H1 (cell line): ENCODE measurements around the gene CASD1. TPM values are rescaled to one million over a fixed set of nuclear protein-coding genes. Genes with fewer than 3 reads are reported as not detected.
A peak's percentile ranks its signal among the peaks of the same experiment; 100 is the strongest.

Source experiments
- CTCF ChIA-PET: fragments of 300-600 bp; sonication (Branson Sonifier 250); formaldehyde crosslinking; loops from one replicate; lab custom pipeline; 2021; ENCODE audit not compliant: partially characterized antibody; lab: Charles Lee
- POLR2A ChIA-PET: fragments of 300-600 bp; sonication (Branson Sonifier 250); formaldehyde crosslinking; loops from one replicate; lab custom pipeline; 2021; ENCODE audit warnings: inconsistent platforms; ENCODE audit not compliant: partially characterized antibody; lab: Charles Lee
- DNase-seq, 2 experiments: peaks; one replicate each; pipeline versions ENCODE4 v3.0.0 to v3.0.0-alpha.2; 2010 to 2022; ENCODE audit warnings: low spot score in 2 of 2, low read depth in 1 of 2, mixed read lengths in 1 of 2
- FAIRE-seq: peaks from 2 replicates; lab custom pipeline; 2011; peaks lifted over from hg19 to GRCh38; lab: Jason Lieb, UNC
- H2AFZ ChIP-seq: 2 replicates; pipeline ENCODE4 v1.8.1; 2012; ENCODE audit warnings: low read length, inconsistent platforms
- H2AK5ac ChIP-seq: 2 replicates; pipeline ENCODE4 v1.6.1; 2013; ENCODE audit warnings: low read depth, low read length
- H2BK120ac ChIP-seq: replicated peaks from 2 replicates; pipeline ENCODE3; 2013; ENCODE audit warnings: low read depth, low read length, inconsistent platforms
- H2BK12ac ChIP-seq: 2 replicates; pipeline ENCODE4 v1.6.1; 2013; ENCODE audit warnings: low read depth, low read length
- H2BK15ac ChIP-seq: 2 replicates; pipeline ENCODE4 v1.6.1; 2013; ENCODE audit warnings: low read length
- H2BK20ac ChIP-seq: 2 replicates; pipeline ENCODE4 v1.6.1; 2013; ENCODE audit warnings: low read length
- H2BK5ac ChIP-seq: 2 replicates; pipeline ENCODE4 v1.6.1; 2013; ENCODE audit warnings: low read depth, low read length
- H3K14ac ChIP-seq: 2 replicates; pipeline ENCODE4 v1.6.1; 2013; ENCODE audit warnings: inconsistent platforms; ENCODE audit not compliant: insufficient read length
- H3K18ac ChIP-seq: 2 replicates; pipeline ENCODE4 v1.6.1; 2013; ENCODE audit warnings: low read length; ENCODE audit errors: extremely low read depth
- H3K23ac ChIP-seq: 2 replicates; pipeline ENCODE4 v1.6.1; 2013; ENCODE audit warnings: inconsistent platforms; ENCODE audit not compliant: insufficient read length
- H3K23me2 ChIP-seq: 2 replicates; pipeline ENCODE4 v1.6.1; 2013; ENCODE audit warnings: low read depth, low read length
- H3K27ac ChIP-seq: 2 replicates; pipeline ENCODE4 v1.6.1; 2011; ENCODE audit warnings: low read depth, low read length, inconsistent platforms
- H3K27me3 ChIP-seq, 4 experiments: replicated peaks in 1 of 4; 1 replicate in 1 of 4; 2 replicates in 3 of 4; pipeline versions ENCODE4 v1.6.1 to v1.8.1; 2011 to 2013; ENCODE audit warnings: low read length in 3 of 4, mild to moderate bottlenecking in 3 of 4, inconsistent platforms in 2 of 4, mixed read lengths in 2 of 4, moderate library complexity in 1 of 4; ENCODE audit not compliant: control insufficient read depth in 3 of 4, insufficient read depth in 3 of 4; ENCODE audit errors: extremely low read depth in 1 of 4
- H3K36me3 ChIP-seq, 4 experiments: 2 replicates each; pipeline versions ENCODE4 v1.6.1 to v1.8.1; 2011 to 2013; ENCODE audit warnings: mild to moderate bottlenecking in 4 of 4, low read length in 3 of 4, moderate library complexity in 2 of 4, control low read depth in 1 of 4, inconsistent platforms in 1 of 4; ENCODE audit not compliant: insufficient read depth in 4 of 4, control insufficient read depth in 2 of 4
- H3K4ac ChIP-seq: replicated peaks from 2 replicates; pipeline ENCODE3; 2013; ENCODE audit warnings: low read length, low read depth, mixed read lengths, inconsistent platforms; ENCODE audit not compliant: insufficient read length
- H3K4me1 ChIP-seq, 4 experiments: replicated peaks in 1 of 4; 1 replicate in 1 of 4; 2 replicates in 3 of 4; pipeline versions ENCODE4 v1.6.1 to v1.8.1; 2011 to 2013; ENCODE audit warnings: low read length in 3 of 4, inconsistent platforms in 2 of 4, mixed read lengths in 1 of 4; ENCODE audit not compliant: insufficient read depth in 4 of 4, control insufficient read depth in 3 of 4
- H3K4me2 ChIP-seq, 2 experiments: 2 replicates each; pipeline versions ENCODE4 v1.6.1 to v1.8.1; 2011 to 2013; ENCODE audit warnings: low read depth in 2 of 2, low read length in 2 of 2, control low read depth in 1 of 2, inconsistent platforms in 1 of 2, mild to moderate bottlenecking in 1 of 2; ENCODE audit not compliant: insufficient read depth in 1 of 2
- H3K4me3 ChIP-seq, 4 experiments: fragments of 200-600, 300-600 bp in 1 of 4; sonication (generic), shearing (Covaris generic), sonication (Bioruptor Twin) in 1 of 4; 2 replicates each; pipeline versions ENCODE4 v1.5.1 to v1.8.1; 2011 to 2016; ENCODE audit warnings: low read length in 4 of 4, low read depth in 3 of 4, control low read depth in 2 of 4, inconsistent platforms in 2 of 4, mild to moderate bottlenecking in 2 of 4, mixed read lengths in 1 of 4, moderate library complexity in 1 of 4; ENCODE audit not compliant: insufficient read depth in 2 of 4; ENCODE audit errors: extremely low read depth in 1 of 4
- H3K56ac ChIP-seq: replicated peaks from 2 replicates; pipeline ENCODE3; 2013; ENCODE audit warnings: low read depth, mild to moderate bottlenecking, mixed read lengths, low read length, inconsistent platforms; ENCODE audit not compliant: insufficient read length
- H3K79me1 ChIP-seq: 2 replicates; pipeline ENCODE4 v1.6.1; 2013; ENCODE audit warnings: low read depth, low read length, control low read depth
- H3K79me2 ChIP-seq, 2 experiments: 2 replicates each; pipeline versions ENCODE4 v1.6.1 to v1.8.1; 2012 to 2013; ENCODE audit warnings: low read length in 2 of 2, mild to moderate bottlenecking in 2 of 2, inconsistent platforms in 1 of 2; ENCODE audit not compliant: insufficient read depth in 2 of 2, control insufficient read depth in 1 of 2
- H3K9ac ChIP-seq, 4 experiments: replicated peaks in 1 of 4; 1 replicate in 1 of 4; 2 replicates in 3 of 4; pipeline versions ENCODE4 v1.6.1 to v1.8.1; 2011 to 2013; ENCODE audit warnings: low read depth in 3 of 4, low read length in 3 of 4, control low read depth in 2 of 4, mild to moderate bottlenecking in 2 of 4, moderate library complexity in 2 of 4, inconsistent platforms in 1 of 4; ENCODE audit errors: extremely low read depth in 1 of 4
- H3K9me3 ChIP-seq, 2 experiments: 2 replicates each; pipeline versions ENCODE4 v1.6.1 to v1.8.1; 2012 to 2013; ENCODE audit warnings: mild to moderate bottlenecking in 2 of 2, moderate library complexity in 2 of 2, control low read depth in 1 of 2, inconsistent platforms in 1 of 2, low read depth in 1 of 2, low read length in 1 of 2, mixed read lengths in 1 of 2; ENCODE audit not compliant: insufficient read depth in 2 of 2
- H4K20me1 ChIP-seq, 2 experiments: replicated peaks in 1 of 2; 2 replicates each; pipeline versions ENCODE3 to v1.8.1; 2011 to 2013; ENCODE audit warnings: inconsistent platforms in 2 of 2, low read length in 2 of 2, mild to moderate bottlenecking in 1 of 2; ENCODE audit not compliant: insufficient read depth in 2 of 2, control insufficient read depth in 1 of 2
- H4K5ac ChIP-seq: 2 replicates; pipeline ENCODE4 v1.6.1; 2013; ENCODE audit warnings: low read length, low read depth, mixed read lengths, inconsistent platforms; ENCODE audit not compliant: insufficient read length
- H4K8ac ChIP-seq: 2 replicates; pipeline ENCODE4 v1.8.0; 2013; ENCODE audit warnings: mild to moderate bottlenecking, moderate library complexity, low read length, inconsistent platforms; ENCODE audit not compliant: insufficient read depth; ENCODE audit errors: extremely low read depth
- H4K91ac ChIP-seq: replicated peaks from 2 replicates; pipeline ENCODE3; 2013; ENCODE audit warnings: low read length, mixed read lengths, inconsistent platforms; ENCODE audit not compliant: insufficient read length
- CBX8 ChIP-seq: fragments of 300-800, 300-1000 bp; sonication (generic); IDR thresholded peaks from 2 replicates; pipeline ENCODE4 v1.7.1; 2016; ENCODE audit warnings: low read depth, low read length, borderline replicate concordance
- CHD1 ChIP-seq: IDR thresholded peaks from 2 replicates; pipeline ENCODE4 v1.6.1; 2012; ENCODE audit warnings: low read depth, low read length, improper control_type of control experiment
- EP300 ChIP-seq, 2 experiments: IDR thresholded peaks; 1 replicate in 1 of 2; 2 replicates in 1 of 2; pipeline ENCODE4 v1.6.1; 2011 to 2012; ENCODE audit warnings: low read depth in 2 of 2, low read length in 2 of 2, mild to moderate bottlenecking in 2 of 2, borderline replicate concordance in 1 of 2, inconsistent platforms in 1 of 2, moderate library complexity in 1 of 2
- GABPA ChIP-seq: IDR thresholded peaks from 2 replicates; pipeline ENCODE4 v1.6.1; 2011; ENCODE audit warnings: mild to moderate bottlenecking, low read length, moderate library complexity, borderline replicate concordance; ENCODE audit not compliant: insufficient read depth
- JUND ChIP-seq: IDR thresholded peaks from 2 replicates; pipeline ENCODE4 v1.6.1; 2011; ENCODE audit warnings: mild to moderate bottlenecking, improper control_type of control experiment, low read length
- POLR2A ChIP-seq, 2 experiments: IDR thresholded peaks; 1 replicate in 1 of 2; 2 replicates in 1 of 2; pipeline ENCODE4 v1.6.1; 2011; ENCODE audit warnings: low read depth in 2 of 2, low read length in 2 of 2, mild to moderate bottlenecking in 2 of 2; ENCODE audit errors: control extremely low read depth in 1 of 2
- RAD21 ChIP-seq, 2 experiments: IDR thresholded peaks in 1 of 2; conservative IDR thresholded peaks in 1 of 2; 2 replicates each; pipeline ENCODE4 v1.6.1; 2011; ENCODE audit warnings: low read depth in 2 of 2, low read length in 2 of 2, improper control_type of control experiment in 1 of 2, inconsistent platforms in 1 of 2, mild to moderate bottlenecking in 1 of 2, moderate library complexity in 1 of 2
- RXRA ChIP-seq: IDR thresholded peaks from 2 replicates; pipeline ENCODE4 v1.6.1; 2011; ENCODE audit warnings: low read depth, mild to moderate bottlenecking, low read length, moderate library complexity; ENCODE audit not compliant: insufficient read depth
- SP2 ChIP-seq: IDR thresholded peaks from 2 replicates; pipeline ENCODE4 v1.6.1; 2012; ENCODE audit warnings: mild to moderate bottlenecking, low read length, inconsistent platforms
- SP4 ChIP-seq: IDR thresholded peaks from 2 replicates; pipeline ENCODE4 v1.6.1; 2012; ENCODE audit warnings: low read length, inconsistent platforms
- WGBS, 2 experiments: shearing (Covaris generic) in 1 of 2; methylation state at CpG; one replicate each; pipeline versions ENCODE4 v1.1.6 to v1.1.7; 2013 to 2015; ENCODE audit warnings: low lambda C conversion rate in 2 of 2, mixed read lengths in 2 of 2, inconsistent platforms in 1 of 2, low coverage in 1 of 2, missing lambda C conversion rate in 1 of 2; ENCODE audit not compliant: insufficient replicate concordance in 2 of 2, insufficient coverage in 1 of 2, insufficient read length in 1 of 2; ENCODE audit errors: extremely low coverage in 1 of 2, missing lambda C conversion rate in 1 of 2; 5-methylcytosine and 5-hydroxymethylcytosine counted together
- long read RNA-seq, 2 experiments: library from RNA in 1 of 2; library from capped mRNA in 1 of 2; stranded (forward); transcript quantifications; one replicate each; pipeline ENCODE4 v2.0.0, GENCODE V29; 2021; ENCODE audit warnings: inconsistent platforms in 1 of 2
- polyA minus RNA-seq, 3 experiments: library from RNA; depleted of rRNA, polyadenylated mRNA; stranded (reverse); fragments of >200 nt; gene quantifications; 1 replicate in 2 of 3; 2 replicates in 1 of 3; pipeline ENCODE4 v1.2.3, GENCODE V29; 2011
- polyA plus RNA-seq, 7 experiments: library from polyadenylated mRNA; depleted of rRNA in 3 of 7; stranded (reverse) in 5 of 7; unstranded in 2 of 7; fragments of >200 nt in 5 of 7; fragments of 200-250 nt in 2 of 7; gene quantifications; 1 replicate in 5 of 7; 2 replicates in 1 of 7; 4 replicates in 1 of 7; pipeline versions ENCODE4 v1.2.1 to v1.2.3, GENCODE V29; 2011 to 2013; ENCODE audit warnings: missing spikeins in 2 of 7, mixed read lengths in 2 of 7
- total RNA-seq: library from RNA; stranded (reverse); fragmentation: NEBNext Ultra II Directional; extraction: Animal tissue kit (Norgen Biotek cat#: 25700); gene quantifications from 2 replicates; pipeline ENCODE4 v1.2.1, GENCODE V29; 2021

CASD1 gene
- total RNA-seq (17.8 and 18.8 TPM in 2 replicates), polyA plus RNA-seq (2011; rRNA removed) (6.7 and 14.2 TPM in 2 replicates), polyA minus RNA-seq (2011; rRNA and poly(A)+ RNA removed) (8.8 and 16.7 TPM in 2 replicates)
- 12.8 TPM for polyA plus RNA-seq (2011; cell fraction: cytosol; rRNA removed)
- 7.4 TPM for polyA plus RNA-seq (2011; cell fraction: nucleus; rRNA removed)
- polyA plus RNA-seq (2012, experiment 1 of 2), result 6.7 to 12.5 TPM (median 7.9 TPM) in 4 replicates
- polyA plus RNA-seq (2012, experiment 2 of 2), result 1.6 TPM
- 15.3 TPM for polyA plus RNA-seq (2013, experiment 1 of 2)
- 16.1 TPM for polyA plus RNA-seq (2013, experiment 2 of 2)
- 29.5 TPM for polyA minus RNA-seq (2011; cell fraction: cytosol; rRNA and poly(A)+ RNA removed)
- polyA minus RNA-seq (2011; cell fraction: nucleus; rRNA and poly(A)+ RNA removed), result 43.2 TPM
- long read RNA-seq, experiment 1, partial matches to known transcripts, result 6 of 14 reads
- long read RNA-seq, experiment 1, other reads (novel, unspliced or antisense), result 6 of 14 reads
- long read RNA-seq, experiment 2, partial matches to known transcripts, result 0 of 1 reads
- long read RNA-seq, experiment 2, other reads (novel, unspliced or antisense), result 1 of 1 reads

DNA sequence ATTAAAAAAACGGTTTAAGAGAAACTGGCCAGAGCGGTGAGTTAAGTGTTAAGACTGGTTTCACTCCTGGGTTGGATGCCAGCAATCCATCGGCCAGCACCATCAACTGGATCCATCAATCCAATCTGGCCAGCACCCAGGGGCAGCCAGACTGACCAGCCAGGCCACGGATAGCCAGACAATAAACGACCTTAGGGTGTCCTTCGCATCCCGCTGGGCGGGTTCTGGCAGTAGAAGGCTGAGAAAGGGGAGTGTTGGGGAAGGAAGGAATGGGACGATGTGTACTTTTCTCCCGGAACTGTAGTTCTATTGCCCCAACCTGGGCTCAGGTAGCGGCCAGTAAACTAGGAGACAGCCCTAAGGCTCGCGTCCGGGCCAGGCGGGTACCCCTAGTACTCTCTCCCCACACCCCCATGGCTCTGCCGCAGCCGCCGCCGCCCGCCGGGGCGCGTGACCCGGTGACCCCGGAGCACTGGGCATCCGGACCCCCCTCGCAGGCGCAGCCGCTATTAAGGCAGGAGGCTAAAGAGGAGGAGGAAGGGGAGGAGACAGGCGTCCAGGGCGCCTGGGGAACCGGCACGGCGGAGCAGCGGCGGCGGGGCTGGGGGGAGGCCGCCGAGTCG, at the start of gene CASD1:
Gene CASD1, plus strand, starts transcription at position 546 of the 623 bp plus-strand sequence. CDS start 276 bp downstream, outside the sequence.
- FAIRE-seq (no peak), DNase-seq (peak; percentile 15 to 75)
- 0 out of 2 replicates have a peak within 1 kb of the TSS, but pooled peaks have one; percentile 38 for H2BK20ac ChIP-seq
- H4K5ac ChIP-seq, result peak within 1 kb of the TSS; percentile 99
- peak within 1 kb of the TSS; percentile 99 for H4K8ac ChIP-seq
- POLR2A ChIA-PET, result interaction anchor here (1.8 kb wide), 1 partner anchor 60 kb away, joined by 6 read pairs; no protein-coding TSS in a partner anchor
- no peak within 1 kb of the TSS for H3K14ac ChIP-seq
- peak within 1 kb of the TSS; percentile 3 for H2BK120ac ChIP-seq
- H3K23me2 ChIP-seq, result peaks cover 5% of the 10 kb centered on the region; the same call in 1 of the 2 replicates
- peaks cover 0 to 8% (median 5%) of the 10 kb centered on the region in 4 experiments; a peak in 6 of 7 replicates for H3K4me1 ChIP-seq
- H2BK5ac ChIP-seq, result peak within 1 kb of the TSS; percentile 96
- peak within 1 kb of the TSS; percentile 98 for H3K27ac ChIP-seq
- peak within 1 kb of the TSS; percentile 83 for H2AFZ ChIP-seq
- H2BK15ac ChIP-seq, result no peak within 1 kb of the TSS
- no peaks in the 10 kb centered on the region for H3K36me3 ChIP-seq
- H3K4me3 ChIP-seq, result peak within 1 kb of the TSS; percentile 72 to 95 (median 91)
- H3K27me3 ChIP-seq, result no peaks in the 10 kb centered on the region
- peaks cover 0 to 3% of the 10 kb centered on the region in 2 experiments for H4K20me1 ChIP-seq
- no peak within 1 kb of the TSS for H2AK5ac ChIP-seq
- no peak within 1 kb of the TSS for H3K23ac ChIP-seq
- no peak within 1 kb of the TSS for H3K4ac ChIP-seq
- peak within 1 kb of the TSS; percentile 91 for H3K18ac ChIP-seq
- H4K91ac ChIP-seq, result peak within 1 kb of the TSS; percentile 99
- H3K79me2 ChIP-seq, result peaks cover 0 to 42% of the 10 kb centered on the region in 2 experiments; a peak in 3 of 4 replicates
- H3K9ac ChIP-seq, result peak within 1 kb of the TSS; percentile 92 to 99 (median 98)
- peak within 1 kb of the TSS; percentile 78 for H3K56ac ChIP-seq
- peak within 1 kb of the TSS; percentile 69 to 90 for H3K4me2 ChIP-seq
- CTCF ChIA-PET, result no interaction called here
- H3K9me3 ChIP-seq, result no peaks in the 10 kb centered on the region
- WGBS, 2 experiments, result 10% methylated on average over 29 of the region's 40 CpGs; no CpG with 5 or more reads in 1 of the 2 experiments
- H2BK12ac ChIP-seq, result peak within 1 kb of the TSS; percentile 52; the same call in 1 of the 2 replicates
- no peaks in the 10 kb centered on the region for H3K79me1 ChIP-seq
- peak in 1 of 2 experiments; percentile 14; a peak in 1 of 3 replicates for TF ChIP-seq EP300 (IDR thresholded peaks at IDR 0.05; ENCODE audit: borderline replicate concordance in 1 of 2, low read depth in 2 of 2, low read length in 2 of 2)
- TF ChIP-seq CHD1, result no peak
- no peak for TF ChIP-seq SP2
- TF ChIP-seq SP4, result no peak
- TF ChIP-seq POLR2A (IDR thresholded peaks at IDR 0.05; ENCODE audit: control extremely low read depth in 1 of 2, low read depth in 2 of 2, low read length in 2 of 2), result peak; percentile 71 to 90
- TF ChIP-seq RAD21 (IDR thresholded peaks at IDR 0.05 in 1 of 2, conservative IDR thresholded peaks at IDR 0.05 in 1 of 2; ENCODE audit: low read depth in 2 of 2, low read length in 2 of 2), result no peak
- TF ChIP-seq JUND, result no peak
- TF ChIP-seq CBX8, result no peak
- TF ChIP-seq RXRA, result no peak
- no peak for TF ChIP-seq GABPA
